RWPE2 (cell line): ENCODE data around the gene SEMA3E.
"Not testable (repeated sequence)": the region's sequence is repeated elsewhere in the genome, so short reads cannot be mapped to it uniquely, and the experiment has no call there.

Source experiments
- ATAC-seq: fragments of 200-7000 bp; cut with Tn5 transposase; 3 replicates; pipeline ENCODE4 v1.9.1; 2021; ENCODE audit warnings: low read depth
- DNase-seq: peaks from one replicate; pipeline ENCODE4 v3.0.0-alpha.2; 2020; ENCODE audit warnings: low spot score
- H3K27ac ChIP-seq: fragments of 450-650 bp; 2 replicates; pipeline ENCODE4 v1.5.1; 2017; ENCODE audit warnings: mild to moderate bottlenecking; ENCODE audit not compliant: poor library complexity, severe bottlenecking
- H3K27me3 ChIP-seq: fragments of 250-450 bp; sonication (Bioruptor Pico); 2 replicates; pipeline ENCODE4 v1.5.1; 2021; ENCODE audit warnings: mild to moderate bottlenecking, moderate library complexity; ENCODE audit not compliant: insufficient read depth, poor library complexity, severe bottlenecking
- H3K36me3 ChIP-seq: fragments of 250-450 bp; sonication (Bioruptor Pico); 2 replicates; pipeline ENCODE4 v1.5.1; 2020; ENCODE audit warnings: low read depth, mild to moderate bottlenecking, moderate library complexity
- H3K4me1 ChIP-seq: fragments of 250-450 bp; sonication (Bioruptor Pico); 2 replicates; pipeline ENCODE4 v1.5.1; 2021; ENCODE audit warnings: mild to moderate bottlenecking, moderate library complexity; ENCODE audit not compliant: insufficient read depth, poor library complexity, severe bottlenecking
- H3K4me3 ChIP-seq: fragments of 250-450 bp; sonication (Bioruptor Pico); 2 replicates; pipeline ENCODE4 v1.5.1; 2021; ENCODE audit warnings: mild to moderate bottlenecking, moderate library complexity; ENCODE audit not compliant: severe bottlenecking
- H3K9me3 ChIP-seq: fragments of 250-450 bp; sonication (Bioruptor Pico); 2 replicates; pipeline ENCODE4 v1.5.1; 2021; ENCODE audit warnings: mild to moderate bottlenecking, moderate library complexity; ENCODE audit not compliant: severe bottlenecking
- CTCF ChIP-seq: fragments of 450-650 bp; IDR thresholded peaks from one replicate; pipeline ENCODE4 v1.5.1; 2017; ENCODE audit warnings: mild to moderate bottlenecking, moderate library complexity; ENCODE audit not compliant: poor library complexity, severe bottlenecking

The SEMA3E gene

GRCh38 chr7:83574616-83575015, 74.3 kb downstream of the SEMA3E start:
- DNase-seq = no peak

GRCh38 chr7:83562960-83563359, 86.0 kb downstream of the SEMA3E start:
- ATAC-seq (no peak), DNase-seq (no peak)
- no peak overlapping the region for H3K27ac ChIP-seq
- H3K4me3 ChIP-seq = no peak overlapping the region
- H3K9me3 ChIP-seq = no peaks in the 10 kb centered on the region
- no peaks in the 10 kb centered on the region for H3K27me3 ChIP-seq
- no peaks in the 10 kb centered on the region for H3K36me3 ChIP-seq
- no peaks in the 10 kb centered on the region for H3K4me1 ChIP-seq
- no peak for TF ChIP-seq CTCF

More at GRCh38 chr7:83574616-83575015, 74.3 kb downstream of the SEMA3E start:
- no peaks in the 10 kb centered on the region for H3K9me3 ChIP-seq
- H3K4me1 ChIP-seq = peaks cover 6% of the 10 kb centered on the region
- no peak overlapping the region for H3K4me3 ChIP-seq
- ATAC-seq = no peak
- H3K27ac ChIP-seq = no peak overlapping the region
- TF ChIP-seq CTCF = no peak
- no peaks in the 10 kb centered on the region for H3K27me3 ChIP-seq
- no peaks in the 10 kb centered on the region for H3K36me3 ChIP-seq

GRCh38 chr7:83562289-83562688, 86.7 kb downstream of the SEMA3E start:
- TF ChIP-seq CTCF = no peak
- Histone ChIP-seq H3K27ac (no peak overlapping the region), H3K9me3 (no peaks in the 10 kb centered on the region), H3K4me1 (no peaks in the 10 kb centered on the region), H3K36me3 (no peaks in the 10 kb centered on the region), H3K27me3 (no peaks in the 10 kb centered on the region), H3K4me3 (no peak overlapping the region)
- no peak for ATAC-seq
- DNase-seq = no peak

- H3K4me1 ChIP-seq = no peaks in the 10 kb centered on the region
- H3K27me3 ChIP-seq = no peaks in the 10 kb centered on the region
- H3K27ac ChIP-seq = no peak overlapping the region
- H3K9me3 ChIP-seq = no peaks in the 10 kb centered on the region
- ATAC-seq (no peak), DNase-seq (no peak)
- H3K4me3 ChIP-seq = no peak overlapping the region
- no peak for TF ChIP-seq CTCF
- no peaks in the 10 kb centered on the region for H3K36me3 ChIP-seq
These were observed 89.1 kb downstream of the SEMA3E start for GRCh38 chr7:83559887-83560286.

- not testable (repeated sequence) for DNase-seq
These were observed 96.4 kb downstream of the SEMA3E start for GRCh38 chr7:83552556-83552955.

More at GRCh38 chr7:83552556-83552955, 96.4 kb downstream of the SEMA3E start:
- not testable (repeated sequence) for H3K36me3 ChIP-seq, ATAC-seq, H3K9me3 ChIP-seq, H3K4me3 ChIP-seq, H3K27ac ChIP-seq, H3K27me3 ChIP-seq, H3K4me1 ChIP-seq
